Karpas-422 (cell line): ENCODE measurements around the gene ITGB6. TPM values are rescaled to one million over a fixed set of nuclear protein-coding genes. Genes with fewer than 3 reads are reported as not detected.

Experiments used
- DNase-seq: peaks from one replicate; pipeline ENCODE4 v3.0.0-alpha.2; 2015
- H2AFZ ChIP-seq: fragments of 200-600 bp; sonication (generic); 2 replicates; pipeline ENCODE4 v1.6.1; 2014; ENCODE audit warnings: antibody characterized with exemption, low read length, mixed read lengths
- H3K27ac ChIP-seq: fragments of 200-600 bp; sonication (generic); 2 replicates; pipeline ENCODE4 v1.5.1; 2014; ENCODE audit warnings: mild to moderate bottlenecking, low read length, moderate library complexity
- H3K27me3 ChIP-seq: fragments of 200-600 bp; sonication (generic); 2 replicates; pipeline ENCODE4 v1.6.1; 2014; ENCODE audit warnings: low read length, mixed read lengths
- H3K36me3 ChIP-seq: fragments of 200-600 bp; sonication (generic); 2 replicates; pipeline ENCODE4 v1.6.1; 2014; ENCODE audit warnings: low read length, mixed read lengths; ENCODE audit not compliant: insufficient read depth
- H3K4me1 ChIP-seq: fragments of 200-600 bp; sonication (generic); 2 replicates; pipeline ENCODE4 v1.6.1; 2014; ENCODE audit warnings: mild to moderate bottlenecking, low read length, mixed read lengths
- H3K4me2 ChIP-seq: fragments of 200-600 bp; sonication (generic); 2 replicates; pipeline ENCODE4 v1.6.1; 2014; ENCODE audit warnings: low read length, low read depth, mild to moderate bottlenecking; ENCODE audit not compliant: poor library complexity, severe bottlenecking
- H3K4me3 ChIP-seq: fragments of 200-600 bp; sonication (generic); 2 replicates; pipeline ENCODE4 v1.5.1; 2014; ENCODE audit warnings: mild to moderate bottlenecking, antibody characterized with exemption, low read length, mixed read lengths
- H3K79me2 ChIP-seq: fragments of 200-600 bp; sonication (generic); 2 replicates; pipeline ENCODE4 v1.6.1; 2014; ENCODE audit warnings: mild to moderate bottlenecking, low read length, mixed read lengths
- H3K9ac ChIP-seq: fragments of 200-600 bp; sonication (generic); 2 replicates; pipeline ENCODE4 v1.6.0; 2014; ENCODE audit warnings: low read length
- H3K9me2 ChIP-seq: fragments of 200-600 bp; sonication (generic), shearing (Covaris generic); replicated peaks from 2 replicates; pipeline ENCODE4 v1.6.0; 2014; ENCODE audit warnings: mild to moderate bottlenecking, low read length, moderate library complexity; ENCODE audit not compliant: insufficient read depth
- H3K9me3 ChIP-seq: fragments of 300-700, 200-600 bp; sonication (generic); 2 replicates; pipeline ENCODE4 v1.6.1; 2014; ENCODE audit warnings: low read length, mixed read lengths
- H4K20me1 ChIP-seq: fragments of 200-600 bp; sonication (generic); 2 replicates; pipeline ENCODE4 v1.6.1; 2014; ENCODE audit warnings: mild to moderate bottlenecking, antibody characterized with exemption, low read length, low read depth; ENCODE audit not compliant: insufficient read depth
- total RNA-seq: library from RNA; depleted of rRNA; stranded (reverse); fragments of >200 nt; shearing (Covaris generic); gene quantifications from 2 replicates; pipeline ENCODE4 v1.2.3, GENCODE V29; 2014; ENCODE audit warnings: low replicate concordance

The ITGB6 gene
- total RNA-seq, 1 experiment from 2014 or later, result not detected

DNA sequence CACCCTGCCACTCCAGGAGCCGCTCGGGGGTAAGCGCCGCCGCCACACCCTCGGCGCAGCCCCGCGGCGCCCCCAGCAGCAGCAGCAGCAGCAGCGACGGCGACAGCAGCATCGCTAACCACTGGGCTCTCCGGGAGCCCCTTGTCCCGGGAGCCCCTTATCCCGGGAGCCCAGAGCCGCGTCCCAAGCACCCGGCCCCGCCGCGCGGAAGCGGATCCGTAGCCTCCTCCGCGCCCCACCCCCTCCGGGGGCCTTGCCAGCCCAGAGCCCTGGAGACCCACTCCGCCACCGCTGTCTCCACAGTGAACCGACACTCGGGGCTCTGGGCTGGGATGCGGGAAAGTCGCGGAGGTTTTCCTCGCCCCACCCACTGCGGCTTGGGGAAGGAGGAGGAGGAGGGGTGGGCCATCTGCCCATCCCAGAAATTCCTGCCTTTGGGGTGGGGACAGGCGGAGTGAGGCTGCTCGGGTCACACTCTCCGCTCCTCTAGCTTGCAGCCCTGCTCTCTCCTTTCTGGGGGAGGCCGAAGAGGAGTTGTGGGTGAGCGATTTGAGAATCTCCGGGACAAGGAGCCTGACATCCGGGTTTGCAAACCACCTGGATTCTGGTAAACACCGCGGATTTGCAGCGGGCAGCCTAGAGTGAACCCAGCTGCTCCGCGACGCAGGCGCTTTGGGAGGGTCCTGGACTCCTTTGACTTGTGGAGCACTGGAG, 137.6 kb downstream of the ITGB6 start, which contains the start of gene PLA2R1:
TSS of gene PLA2R1 (minus strand) at position 324 of the 714 bp plus-strand sequence. CDS start at position 112, 212 bp downstream.
- Histone ChIP-seq H4K20me1 (no peaks in the 10 kb centered on the region), H3K9ac (no peak within 1 kb of the TSS), H3K4me1 (no peaks in the 10 kb centered on the region), H3K79me2 (no peaks in the 10 kb centered on the region), H3K9me3 (no peaks in the 10 kb centered on the region), H3K27me3 (no peaks in the 10 kb centered on the region), H3K4me2 (no peak within 1 kb of the TSS), H3K4me3 (no peak within 1 kb of the TSS), H3K36me3 (no peaks in the 10 kb centered on the region), H3K9me2 (no peaks in the 10 kb centered on the region), H2AFZ (no peak within 1 kb of the TSS), H3K27ac (no peak within 1 kb of the TSS)
- DNase-seq, result no peak

DNA sequence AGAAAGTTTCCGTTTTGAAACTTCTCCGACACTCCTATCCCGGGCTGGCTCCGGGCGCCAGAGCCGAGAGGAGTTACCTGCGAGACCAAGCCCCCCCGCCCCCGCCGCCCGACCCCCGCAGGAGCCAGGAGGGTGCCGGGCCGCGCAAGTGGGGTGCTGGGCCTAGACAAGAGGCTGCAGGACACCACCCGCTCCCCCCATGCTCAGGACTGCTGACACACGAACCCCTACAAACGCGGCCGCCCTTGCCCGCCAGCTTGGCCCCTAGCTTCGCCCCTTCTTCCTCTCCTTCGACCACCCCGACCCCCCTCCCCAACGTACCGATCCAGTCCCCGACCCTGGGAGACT, 138.2 kb downstream of the ITGB6 start:
- Histone ChIP-seq H3K4me3 (no peak overlapping the region), H3K79me2 (no peaks in the 10 kb centered on the region), H3K27me3 (no peaks in the 10 kb centered on the region), H3K9me2 (no peaks in the 10 kb centered on the region), H3K4me2 (no peak overlapping the region), H2AFZ (no peak overlapping the region), H3K9ac (no peak overlapping the region), H3K9me3 (no peaks in the 10 kb centered on the region), H3K4me1 (no peaks in the 10 kb centered on the region), H4K20me1 (no peaks in the 10 kb centered on the region), H3K27ac (no peak overlapping the region), H3K36me3 (no peaks in the 10 kb centered on the region)
- DNase-seq, result no peak

DNA sequence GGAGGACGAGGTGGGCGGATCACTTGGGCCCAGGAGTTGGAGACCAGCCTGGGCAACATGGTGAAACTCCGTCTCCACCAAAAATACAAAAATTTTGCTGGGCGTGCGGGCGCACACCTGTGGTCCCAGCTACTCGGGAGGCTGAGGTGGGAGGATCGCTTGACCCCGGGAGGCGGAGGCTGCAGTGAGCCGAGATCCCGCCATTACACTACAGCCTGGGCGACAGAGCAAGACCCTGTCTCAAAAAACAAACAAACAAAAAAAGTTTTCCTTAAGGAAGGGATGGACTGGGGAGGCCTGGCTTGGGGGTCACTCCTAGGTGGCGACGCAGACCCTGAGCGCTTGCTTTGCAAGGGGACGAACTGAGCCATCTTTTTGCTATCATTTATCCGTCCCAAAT, 138.5 kb downstream of the ITGB6 start:
- Histone ChIP-seq H3K79me2 (no peaks in the 10 kb centered on the region), H3K36me3 (no peaks in the 10 kb centered on the region), H4K20me1 (no peaks in the 10 kb centered on the region), H3K9ac (no peak overlapping the region), H3K27me3 (no peaks in the 10 kb centered on the region), H3K4me1 (no peaks in the 10 kb centered on the region), H3K9me3 (no peaks in the 10 kb centered on the region), H3K9me2 (no peaks in the 10 kb centered on the region), H3K27ac (no peak overlapping the region), H2AFZ (no peak overlapping the region), H3K4me2 (no peak overlapping the region), H3K4me3 (no peak overlapping the region)
- DNase-seq, result no peak

DNA sequence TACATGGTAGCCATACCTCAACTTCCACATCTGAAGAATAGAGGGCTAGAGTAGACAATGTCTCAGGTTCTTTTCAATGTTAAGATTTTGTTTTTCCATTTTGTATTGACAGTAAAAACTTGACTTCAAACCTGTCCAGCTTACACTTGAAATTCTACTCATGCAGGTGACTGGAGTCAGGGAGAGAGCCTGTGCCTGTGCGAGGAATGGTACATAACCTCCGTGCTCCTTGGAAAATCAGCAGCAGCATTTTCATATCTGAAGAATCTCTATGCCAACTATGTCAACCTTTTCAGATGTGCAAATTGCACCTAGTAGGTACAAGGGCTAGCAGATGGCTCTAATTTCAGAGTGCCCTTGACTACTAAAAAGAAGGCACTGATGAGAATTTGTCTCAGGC, 139.8 kb downstream of the ITGB6 start:
- Histone ChIP-seq H2AFZ (no peak overlapping the region), H3K9ac (no peak overlapping the region), H3K27ac (no peak overlapping the region), H3K4me1 (no peaks in the 10 kb centered on the region), H3K79me2 (no peaks in the 10 kb centered on the region), H3K9me3 (no peaks in the 10 kb centered on the region), H3K4me2 (no peak overlapping the region), H3K36me3 (no peaks in the 10 kb centered on the region), H3K4me3 (no peak overlapping the region), H3K9me2 (no peaks in the 10 kb centered on the region), H3K27me3 (no peaks in the 10 kb centered on the region), H4K20me1 (no peaks in the 10 kb centered on the region)
- DNase-seq, result no peak

DNA sequence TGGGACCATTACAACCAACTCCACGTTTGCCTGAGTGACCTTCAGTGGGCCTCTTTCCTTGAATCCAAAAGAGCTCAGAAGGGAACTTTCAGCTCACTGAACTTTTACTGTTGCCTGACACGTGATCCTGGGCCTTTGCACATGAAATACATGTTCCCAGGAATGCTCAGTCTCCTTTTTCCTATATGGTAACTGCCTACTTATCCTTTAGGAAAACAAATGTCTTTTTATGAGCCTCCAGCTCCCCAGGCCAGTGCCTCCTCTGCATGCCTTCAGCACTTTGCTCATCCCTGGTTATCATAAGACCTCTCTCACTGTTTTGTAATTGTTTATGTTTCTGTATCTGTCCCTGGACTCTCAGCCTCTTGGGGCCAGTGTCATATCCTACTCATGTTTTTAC, 142.7 kb downstream of the ITGB6 start:
- no peak overlapping the region for H3K4me3 ChIP-seq
- H3K36me3 ChIP-seq, result no peaks in the 10 kb centered on the region
- no peaks in the 10 kb centered on the region for H3K9me2 ChIP-seq
- no peaks in the 10 kb centered on the region for H3K79me2 ChIP-seq
- no peaks in the 10 kb centered on the region for H3K4me1 ChIP-seq
- no peak overlapping the region for H2AFZ ChIP-seq
- H3K27me3 ChIP-seq, result no peaks in the 10 kb centered on the region
- no peaks in the 10 kb centered on the region for H3K9me3 ChIP-seq
- no peak for DNase-seq
- H4K20me1 ChIP-seq, result no peaks in the 10 kb centered on the region
- no peak overlapping the region for H3K4me2 ChIP-seq
- H3K9ac ChIP-seq, result no peak overlapping the region
- H3K27ac ChIP-seq, result no peak overlapping the region

DNA sequence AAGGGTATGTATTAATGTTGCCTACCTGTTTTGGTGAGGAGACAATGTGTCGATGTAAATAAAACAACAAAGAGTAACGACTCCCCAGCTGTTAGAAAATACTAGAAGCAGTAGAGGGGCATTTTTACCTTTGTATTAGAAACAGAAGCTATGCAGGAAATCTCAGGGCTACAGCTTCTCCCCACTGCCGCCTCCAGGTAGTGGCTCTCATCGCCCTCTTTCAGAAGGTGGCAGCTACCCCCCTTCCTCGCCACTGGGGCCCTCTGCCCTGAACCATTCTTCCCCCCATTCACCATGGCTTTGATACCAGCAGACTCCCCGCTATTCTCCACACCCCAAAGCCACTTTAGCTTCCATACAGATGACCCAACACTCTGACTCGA, 144.4 kb downstream of the ITGB6 start:
- no peak overlapping the region for H3K4me2 ChIP-seq
- no peaks in the 10 kb centered on the region for H3K4me1 ChIP-seq
- no peak for DNase-seq
- H3K79me2 ChIP-seq, result no peaks in the 10 kb centered on the region
- no peak overlapping the region for H3K27ac ChIP-seq
- no peak overlapping the region for H2AFZ ChIP-seq
- no peaks in the 10 kb centered on the region for H3K36me3 ChIP-seq
- no peaks in the 10 kb centered on the region for H3K9me2 ChIP-seq
- H3K9me3 ChIP-seq, result no peaks in the 10 kb centered on the region
- H3K27me3 ChIP-seq, result no peaks in the 10 kb centered on the region
- no peak overlapping the region for H3K4me3 ChIP-seq
- H4K20me1 ChIP-seq, result no peaks in the 10 kb centered on the region
- no peak overlapping the region for H3K9ac ChIP-seq

DNA sequence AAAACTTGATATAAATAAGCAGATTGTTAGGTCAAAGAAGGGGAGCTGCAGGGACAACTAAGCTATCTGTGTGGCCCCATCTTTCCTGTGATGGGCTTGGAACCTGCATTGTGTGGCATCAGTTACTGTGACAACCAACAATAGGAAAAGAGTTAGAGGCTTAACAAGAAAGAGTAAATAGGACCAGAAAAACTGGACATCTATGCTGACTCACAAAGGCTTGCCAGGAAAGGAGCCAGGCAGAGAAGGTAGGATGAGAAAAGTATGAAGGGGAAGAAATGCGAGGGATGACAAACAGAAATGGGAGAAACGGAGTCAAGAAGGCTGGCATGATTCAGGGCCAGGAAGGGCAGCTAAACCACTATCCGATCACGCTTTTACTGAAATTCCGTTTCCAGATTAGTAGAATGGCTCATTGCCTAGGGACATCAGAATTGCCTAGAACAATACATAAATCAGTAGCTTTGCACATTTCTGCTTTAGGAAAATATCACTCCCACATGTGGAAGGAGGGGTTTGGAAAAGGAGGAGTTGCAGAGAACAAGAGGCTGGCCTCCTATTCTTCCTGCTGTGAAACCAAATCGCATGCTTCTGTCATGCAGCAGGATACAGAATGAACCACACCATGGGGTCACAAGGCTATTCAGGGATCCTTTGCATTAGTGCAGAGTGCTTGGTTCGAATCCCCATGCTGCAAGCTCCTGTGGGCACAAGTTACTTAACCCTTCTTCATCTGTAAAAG, 144.9 kb downstream of the ITGB6 start:
- no peak for DNase-seq
- no peak overlapping the region for H3K27ac ChIP-seq
- no peaks in the 10 kb centered on the region for H3K9me3 ChIP-seq
- no peak overlapping the region for H2AFZ ChIP-seq
- H3K36me3 ChIP-seq, result no peaks in the 10 kb centered on the region
- no peaks in the 10 kb centered on the region for H3K9me2 ChIP-seq
- no peaks in the 10 kb centered on the region for H3K79me2 ChIP-seq
- no peaks in the 10 kb centered on the region for H4K20me1 ChIP-seq
- no peak overlapping the region for H3K4me2 ChIP-seq
- H3K9ac ChIP-seq, result no peak overlapping the region
- no peak overlapping the region for H3K4me3 ChIP-seq
- H3K4me1 ChIP-seq, result no peaks in the 10 kb centered on the region
- no peaks in the 10 kb centered on the region for H3K27me3 ChIP-seq

DNA sequence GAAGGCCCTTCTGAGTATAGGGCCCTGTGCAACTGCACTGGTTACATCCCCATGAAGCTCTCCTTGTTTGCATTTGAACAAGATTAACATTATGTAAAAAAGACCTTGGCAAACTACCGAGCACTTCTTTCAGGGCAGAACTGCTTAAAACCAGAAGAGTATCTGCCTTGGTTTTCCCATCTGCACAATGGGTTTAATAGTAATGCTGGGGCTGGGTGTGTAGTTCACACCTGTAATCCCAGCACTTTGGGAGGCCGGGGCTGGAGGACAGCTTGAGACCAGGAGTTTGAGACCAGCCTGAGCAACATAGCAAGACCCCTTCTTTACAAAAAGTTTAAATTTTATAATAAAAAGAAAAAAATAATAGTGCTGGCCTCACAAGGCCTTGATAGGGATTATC, 146.1 kb downstream of the ITGB6 start:
- Histone ChIP-seq H3K36me3 (no peaks in the 10 kb centered on the region), H3K27me3 (no peaks in the 10 kb centered on the region)

More for the DNA sequence above, 146.1 kb downstream of the ITGB6 start:
- no peaks in the 10 kb centered on the region for H3K4me1 ChIP-seq
- H3K9me3 ChIP-seq, result no peaks in the 10 kb centered on the region
- no peaks in the 10 kb centered on the region for H3K9me2 ChIP-seq
- H3K27ac ChIP-seq, result no peak overlapping the region
- no peak overlapping the region for H3K9ac ChIP-seq
- H4K20me1 ChIP-seq, result no peaks in the 10 kb centered on the region
- DNase-seq, result no peak
- H3K4me2 ChIP-seq, result no peak overlapping the region
- H2AFZ ChIP-seq, result no peak overlapping the region
- H3K4me3 ChIP-seq, result no peak overlapping the region
- no peaks in the 10 kb centered on the region for H3K79me2 ChIP-seq
